HG03175 (cell line): ENCODE data around the gene RPS16.

Source experiments
- ATAC-seq: cut with Tn5 transposase; IDR thresholded peaks from one replicate; pipeline ENCODE4 v1.9.1; 2021; ENCODE audit warnings: mild to moderate bottlenecking, moderate library complexity; ENCODE audit not compliant: unreplicated experiment

Gene RPS16

DNA sequence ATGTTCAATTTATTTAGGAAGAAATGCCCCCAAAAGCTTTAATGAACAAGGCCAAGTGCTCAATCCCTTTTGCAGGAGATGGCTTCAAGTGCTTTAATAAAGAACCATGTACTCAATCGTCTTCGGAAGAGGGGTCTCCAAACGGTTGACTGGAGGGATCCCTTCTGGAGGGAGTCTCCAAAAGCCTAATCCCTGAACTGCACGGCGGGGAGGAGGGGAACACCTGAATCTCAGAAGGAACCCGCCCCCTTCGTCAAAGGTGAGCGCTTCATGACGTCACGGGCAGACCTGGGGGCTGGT is 45.3 kb downstream of the RPS16 start:
- no peak for ATAC-seq

DNA sequence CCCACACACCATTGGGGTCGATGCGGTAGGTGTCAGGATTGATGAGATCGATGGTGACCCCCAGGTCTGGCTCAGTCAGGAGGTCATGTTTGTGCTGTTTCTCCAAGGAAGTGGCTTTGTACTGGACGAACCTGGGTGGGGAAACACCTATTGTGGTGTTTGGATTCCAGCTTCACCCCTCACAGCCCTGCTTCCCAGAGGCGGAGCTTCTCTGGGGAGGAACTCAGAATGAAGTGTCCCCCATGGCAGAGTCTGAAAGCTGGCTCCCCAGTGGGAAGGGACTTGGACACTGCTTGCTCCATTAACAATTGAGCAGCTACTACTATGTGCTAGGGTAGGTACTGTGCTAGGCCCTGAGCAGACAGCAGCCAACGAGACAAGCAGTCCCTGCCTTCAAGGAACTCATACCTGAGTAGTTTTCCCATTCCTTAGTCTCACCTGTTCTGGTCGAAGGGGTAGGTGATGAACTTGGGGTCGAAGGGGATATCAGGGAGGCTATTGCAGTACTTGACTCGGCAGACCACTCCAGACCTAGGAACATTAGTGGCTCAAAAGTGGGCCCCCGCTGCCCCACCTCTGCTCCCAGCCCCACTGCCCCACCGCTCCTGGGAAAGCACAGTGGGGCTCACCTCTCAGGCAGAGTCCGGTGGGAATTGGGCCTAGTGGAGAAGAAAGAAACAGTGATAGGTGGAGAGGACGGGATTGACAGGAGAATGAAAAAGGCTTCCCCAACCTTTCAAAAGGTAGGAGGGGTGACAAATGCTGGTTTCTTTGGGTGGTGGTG is 45.9 kb downstream of the RPS16 start:
- no peak for ATAC-seq

DNA sequence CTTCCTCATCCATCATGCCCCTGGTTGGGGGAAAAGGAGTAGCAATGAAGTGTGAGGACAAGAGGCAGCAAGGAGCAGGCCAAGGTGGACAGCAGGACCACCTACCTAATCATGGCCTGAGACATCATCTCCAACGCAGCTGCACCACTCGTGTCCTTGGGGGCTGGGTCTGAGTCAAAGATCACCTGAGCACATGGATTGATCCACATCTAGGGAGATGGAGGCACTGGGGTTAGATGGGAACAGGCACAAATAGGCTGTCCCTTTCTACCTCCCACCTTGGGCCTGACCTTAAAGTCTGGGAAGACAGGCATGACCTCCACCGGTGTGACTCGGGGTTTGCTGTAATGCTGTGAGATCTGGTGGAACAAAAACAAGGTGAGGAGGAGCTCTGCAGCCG is 47.1 kb downstream of the RPS16 start:
- ATAC-seq, result no peak

DNA sequence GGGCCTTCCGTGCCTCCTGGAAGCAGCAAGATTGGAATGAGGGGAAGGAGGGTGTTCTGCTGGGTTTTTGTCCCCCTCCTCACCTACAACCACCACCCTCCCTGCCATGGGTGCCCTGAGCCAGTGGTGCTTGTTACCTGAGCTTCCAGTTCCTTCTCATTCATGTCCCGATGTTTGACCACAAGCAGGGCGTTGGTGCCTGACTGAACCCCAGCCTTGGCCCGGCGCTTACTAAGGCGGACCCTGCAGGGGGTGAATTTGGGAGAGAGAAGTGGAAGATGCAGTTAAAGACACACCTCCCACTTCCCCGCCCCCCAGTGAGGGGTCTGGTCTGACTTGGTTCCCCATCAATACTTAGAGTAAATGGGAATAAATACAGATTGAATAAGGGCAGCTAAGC is 49.2 kb downstream of the RPS16 start:
- ATAC-seq, result no peak

DNA sequence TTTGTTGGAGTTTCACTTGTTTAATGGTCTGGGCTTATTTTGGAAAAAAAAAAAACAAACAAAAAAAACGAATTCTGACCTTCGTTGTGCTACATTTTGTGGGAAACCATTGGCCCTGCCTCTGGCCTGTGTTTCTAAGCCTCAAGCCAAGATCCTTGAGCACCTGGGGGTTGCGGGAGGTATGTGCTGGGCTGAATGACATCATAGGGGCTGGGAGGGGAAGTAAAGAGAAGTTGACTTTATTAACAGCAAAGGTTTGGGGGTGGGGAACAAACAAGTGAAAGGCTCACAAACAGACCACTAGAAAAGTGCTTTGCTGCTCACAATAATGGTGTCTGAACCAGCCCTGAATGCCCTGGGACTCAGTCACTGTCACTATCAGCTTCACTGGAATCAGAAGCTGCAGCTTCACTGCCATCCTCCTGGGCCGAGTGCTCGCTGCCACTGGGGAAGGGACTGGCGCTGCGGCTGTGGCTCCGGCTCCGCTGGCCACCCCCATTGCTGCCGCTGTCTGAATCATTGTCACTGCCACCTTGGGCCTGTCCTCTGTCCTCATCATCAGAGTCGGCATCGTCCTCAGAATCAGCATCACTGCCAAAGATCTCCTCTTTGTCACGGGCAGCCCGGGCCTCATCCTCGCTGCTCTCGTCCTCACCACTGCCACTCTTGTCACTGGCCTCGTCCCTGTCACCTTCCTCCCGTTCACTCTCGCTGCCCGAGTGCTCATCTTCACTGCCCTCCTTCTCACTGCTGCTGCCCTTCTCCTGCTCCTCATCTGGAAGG is 49.9 kb downstream of the RPS16 start:
- no peak for ATAC-seq

DNA sequence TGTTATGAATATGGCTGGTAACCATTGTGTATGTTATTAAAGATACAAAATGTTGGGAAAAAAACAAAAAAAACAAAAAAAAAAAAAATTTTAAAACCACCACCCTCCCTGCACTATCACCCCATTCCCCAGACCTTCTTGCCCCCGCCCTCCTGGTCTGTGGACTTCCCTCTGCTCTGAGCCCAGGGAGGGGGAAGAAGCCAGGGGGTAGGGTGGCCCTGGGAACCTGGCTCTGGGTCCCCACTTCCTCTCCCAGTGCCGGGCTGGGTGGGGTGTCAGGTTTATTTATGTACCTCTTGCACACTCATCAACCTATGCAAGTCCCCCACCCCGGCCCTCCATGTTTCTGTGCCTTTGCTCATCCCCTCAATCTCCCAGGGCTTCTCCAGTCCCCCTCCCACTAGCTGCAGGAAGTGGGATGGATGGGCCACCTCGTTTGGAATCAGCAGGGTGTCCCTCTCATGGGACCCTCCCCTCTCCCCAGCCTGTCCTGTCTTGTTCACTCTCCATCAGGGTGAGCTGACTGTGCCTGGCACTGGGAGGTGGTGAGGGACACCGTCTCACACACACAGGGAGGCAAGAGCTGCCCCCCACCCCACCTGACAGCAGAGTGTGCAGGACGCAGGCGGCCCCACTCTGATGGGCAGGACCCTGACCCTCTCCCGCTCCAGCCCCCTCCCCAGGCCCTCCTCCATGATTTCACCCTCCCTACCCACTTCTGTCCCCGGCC is 50.7 kb downstream of the RPS16 start:
- ATAC-seq, result no peak
